ENCODE measurements around the gene RETREG1. TPM values are rescaled to one million over a fixed set of nuclear protein-coding genes. Genes with fewer than 3 reads are reported as not detected.
A peak's percentile ranks its signal among the peaks of the same experiment; 100 is the strongest.
"Not testable (repeated sequence)": the region's sequence is repeated elsewhere in the genome, so short reads cannot be mapped to it uniquely, and the experiment has no call there.

Gene RETREG1
- total RNA-seq, 1 donor from 2014 or later = 269 TPM

GRCh38 chr5:16446993-16447392, 169.8 kb downstream of the RETREG1 start:
- Histone ChIP-seq H3K4me3 (no peak overlapping the region), H3K9me3 (replicated peaks) (no peaks in the 10 kb centered on the region), H3K36me3 (peaks cover 52% of the 10 kb centered on the region), H3K4me1 (peaks cover under 1% of the 10 kb centered on the region), H3K27ac (replicated peaks) (no peak overlapping the region), H3K27me3 (ENCODE audit: low read depth) (no peaks in the 10 kb centered on the region)
- DNase-seq = no peak
- intact Hi-C loops (cut with micrococcal nuclease) = no loop called here
- no peak for TF ChIP-seq CTCF (IDR thresholded peaks at IDR 0.05; ENCODE audit: borderline replicate concordance)

- Histone ChIP-seq H3K4me1 (no peaks in the 10 kb centered on the region), H3K4me3 (no peak overlapping the region), H3K27me3 (ENCODE audit: low read depth) (no peaks in the 10 kb centered on the region), H3K36me3 (no peaks in the 10 kb centered on the region), H3K9me3 (replicated peaks) (no peaks in the 10 kb centered on the region), H3K27ac (replicated peaks) (no peak overlapping the region)
- peak; percentile 35 for TF ChIP-seq CTCF (IDR thresholded peaks at IDR 0.05; ENCODE audit: borderline replicate concordance)
- no peak for DNase-seq
- intact Hi-C loops (cut with micrococcal nuclease) = no loop called here
These were observed 178.8 kb downstream of the RETREG1 start for GRCh38 chr5:16437977-16438376.

GRCh38 chr5:16436065-16436682, 180.6 kb downstream of the RETREG1 start:
- DNase-seq; H3K4me1 ChIP-seq; H3K9me3 ChIP-seq (replicated peaks); H3K4me3 ChIP-seq; H3K27ac ChIP-seq (replicated peaks); intact Hi-C loops (cut with micrococcal nuclease); H3K36me3 ChIP-seq; H3K27me3 ChIP-seq (ENCODE audit: low read depth): not testable (repeated sequence)

- TF ChIP-seq CTCF (IDR thresholded peaks at IDR 0.05; ENCODE audit: borderline replicate concordance) = no peak
- Histone ChIP-seq H3K4me1 (peaks cover 10% of the 10 kb centered on the region), H3K27ac (replicated peaks) (no peak overlapping the region), H3K9me3 (replicated peaks) (no peaks in the 10 kb centered on the region), H3K27me3 (ENCODE audit: low read depth) (no peaks in the 10 kb centered on the region), H3K36me3 (no peaks in the 10 kb centered on the region), H3K4me3 (no peak overlapping the region)
- intact Hi-C loops (cut with micrococcal nuclease) = no loop called here
- DNase-seq = no peak
These were observed 185.3 kb downstream of the RETREG1 start for GRCh38 chr5:16431490-16431889.

- Histone ChIP-seq H3K36me3 (no peaks in the 10 kb centered on the region), H3K4me1 (peaks cover 10% of the 10 kb centered on the region), H3K27me3 (ENCODE audit: low read depth) (no peaks in the 10 kb centered on the region), H3K27ac (replicated peaks) (no peak overlapping the region), H3K9me3 (replicated peaks) (no peaks in the 10 kb centered on the region), H3K4me3 (no peak overlapping the region)
- intact Hi-C loops (cut with micrococcal nuclease) = no loop called here
- TF ChIP-seq CTCF (IDR thresholded peaks at IDR 0.05; ENCODE audit: borderline replicate concordance) = no peak
- DNase-seq = no peak
These were observed 186.3 kb downstream of the RETREG1 start for GRCh38 chr5:16430349-16431089.

GRCh38 chr5:16428359-16428758, 188.4 kb downstream of the RETREG1 start:
- DNase-seq = no peak
- TF ChIP-seq CTCF (IDR thresholded peaks at IDR 0.05; ENCODE audit: borderline replicate concordance) = no peak
- H3K4me3 ChIP-seq = no peak overlapping the region
- H3K27ac ChIP-seq (replicated peaks) = no peak overlapping the region
- no peaks in the 10 kb centered on the region for H3K27me3 ChIP-seq (ENCODE audit: low read depth)
- intact Hi-C loops (cut with micrococcal nuclease) = no loop called here
- no peaks in the 10 kb centered on the region for H3K9me3 ChIP-seq (replicated peaks)
- no peaks in the 10 kb centered on the region for H3K36me3 ChIP-seq
- H3K4me1 ChIP-seq = peaks cover 10% of the 10 kb centered on the region
